T47D (cell line): ENCODE measurements around the gene PLCL2.

Experiments
- DNase-seq, 2 experiments: peaks; one replicate each; pipeline versions ENCODE4 v3.0.0 to v3.0.0-alpha.2; 2011 to 2012; ENCODE audit warnings: low read depth in 1 of 2, low spot score in 1 of 2
- JUND ChIP-seq: IDR thresholded peaks from 2 replicates; pipeline ENCODE4 v1.6.1; 2012; ENCODE audit warnings: low read depth
- in situ Hi-C: cut with HindIII; loops from 2 replicates; pipeline ENCODE4 v1.10.0; 2016; ENCODE audit warnings: low sequenced_read_pairs, low pct_unique_long_range_greater_than_20kb

PLCL2 gene

GRCh38 chr3:17069754-17070153 is 185.0 kb downstream of the PLCL2 start:
- TF ChIP-seq JUND, result no peak
- no peak for DNase-seq
- in situ Hi-C loops, result no loop called here

GRCh38 chr3:17070161-17070959 is 185.6 kb downstream of the PLCL2 start:
- no peak for TF ChIP-seq JUND

DNA sequence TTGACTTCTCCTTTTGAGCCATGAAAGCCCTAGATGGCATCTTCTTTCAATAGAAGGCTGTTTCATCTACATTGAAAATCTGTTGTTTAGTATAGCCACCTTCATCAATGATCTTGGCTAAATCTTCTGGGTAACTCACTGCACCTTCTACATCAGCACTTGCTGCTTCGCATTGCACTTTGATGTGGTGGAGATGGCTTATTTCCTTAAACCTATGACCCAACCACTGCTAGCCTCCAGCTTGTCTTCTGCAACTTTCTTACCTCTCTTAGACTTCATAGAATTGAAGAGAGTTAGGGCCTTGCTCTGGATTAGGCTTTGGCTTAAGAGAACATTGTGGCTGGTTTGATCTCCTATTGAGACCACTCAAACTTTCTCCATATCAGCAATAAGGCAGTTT is 189.8 kb downstream of the PLCL2 start:
- TF ChIP-seq JUND, result no peak
- DNase-seq, result no peak
- in situ Hi-C loops, result no loop called here

More at GRCh38 chr3:17070161-17070959, 185.6 kb downstream of the PLCL2 start:
- peak in 1 of 2 experiments; percentile 48 for DNase-seq
- in situ Hi-C loops, result no loop called here

GRCh38 chr3:17075358-17075757 is 190.6 kb downstream of the PLCL2 start:
- in situ Hi-C loops, result no loop called here
- no peak for DNase-seq
- TF ChIP-seq JUND, result no peak

DNA sequence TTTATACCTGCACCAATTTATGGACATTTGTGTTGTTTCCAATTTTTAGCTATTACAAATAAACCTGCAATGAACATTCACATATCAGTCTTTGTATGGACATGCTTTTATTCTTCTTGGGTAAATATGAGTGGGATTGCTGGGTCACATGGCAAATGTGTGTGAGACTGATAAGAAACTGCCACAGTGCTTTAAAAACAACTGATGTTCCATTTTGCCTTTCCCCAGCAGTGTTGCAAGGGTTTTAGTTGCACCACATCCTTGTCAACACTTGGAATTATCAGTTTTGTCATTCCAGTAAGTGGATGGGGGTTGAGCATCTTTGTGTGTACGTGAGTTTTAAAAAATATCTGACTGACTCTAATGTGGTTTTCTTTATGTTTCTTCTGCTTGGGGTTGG is 191.2 kb downstream of the PLCL2 start:
- no peak for DNase-seq
- TF ChIP-seq JUND, result no peak
- in situ Hi-C loops, result no loop called here

DNA sequence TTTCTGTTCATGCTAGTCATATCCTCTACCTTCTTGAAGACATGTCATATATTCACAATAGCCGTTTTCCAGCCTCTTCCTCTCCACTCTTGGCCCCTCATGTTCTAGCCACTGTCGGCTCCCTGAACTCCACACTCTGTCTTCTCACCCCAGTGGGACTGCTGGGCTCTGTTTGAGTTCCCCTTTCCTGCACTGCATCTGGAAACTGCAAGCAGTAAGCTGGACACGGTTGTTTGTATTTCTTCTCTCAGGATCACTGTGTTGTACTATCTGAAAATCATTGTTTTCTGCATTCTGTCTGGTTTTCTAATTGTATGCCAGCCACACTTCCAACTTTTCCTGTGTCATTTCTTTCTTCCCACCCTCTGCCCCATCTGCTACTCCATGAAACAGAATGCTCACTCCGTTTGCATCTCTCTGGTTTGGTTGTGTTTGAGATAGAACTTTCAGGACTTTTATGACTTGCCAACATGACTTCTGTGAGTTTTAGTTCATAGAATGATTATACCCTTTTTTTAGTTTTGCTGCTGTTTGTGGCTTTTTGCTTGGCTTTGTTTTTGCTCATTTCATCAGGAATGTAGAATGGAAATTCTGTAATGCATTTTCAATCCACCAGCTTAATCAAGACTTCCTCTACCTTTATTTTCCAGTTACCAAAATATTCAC is 192.3 kb downstream of the PLCL2 start:
- DNase-seq, result no peak
- in situ Hi-C loops, result no loop called here
- no peak for TF ChIP-seq JUND

- DNase-seq, result no peak
- TF ChIP-seq JUND, result no peak
- in situ Hi-C loops, result no loop called here
Observed at GRCh38 chr3:17077606-17078005, 192.9 kb downstream of the PLCL2 start.

DNA sequence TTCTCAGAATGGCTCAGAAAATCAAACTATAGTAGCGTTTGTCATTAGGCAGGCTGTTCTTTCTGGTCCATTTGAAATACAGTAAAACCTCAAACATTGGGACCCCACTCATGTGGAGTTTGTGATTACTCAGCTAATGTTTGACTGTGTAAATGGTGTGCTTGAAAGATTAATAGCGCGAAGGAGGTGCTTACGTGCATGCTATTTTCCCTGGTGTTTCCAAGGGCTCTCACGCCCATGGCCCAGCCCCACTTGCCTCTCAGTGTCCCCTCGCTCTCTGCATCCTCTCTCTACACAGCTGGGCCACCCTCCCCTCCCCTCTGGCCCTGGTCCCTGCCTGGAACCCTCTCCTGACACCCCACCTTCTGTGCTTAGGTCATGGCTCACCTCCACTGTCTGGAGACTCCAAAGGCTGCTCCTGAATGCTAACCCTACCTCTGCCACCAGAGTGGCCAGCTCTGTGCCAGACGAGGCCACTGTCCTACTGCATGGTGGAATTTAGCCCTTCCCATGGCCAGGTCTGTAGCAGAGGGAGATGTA is 194.2 kb downstream of the PLCL2 start:
- no peak for DNase-seq
- TF ChIP-seq JUND, result no peak
- in situ Hi-C loops, result no loop called here

GRCh38 chr3:17079933-17080332 is 195.2 kb downstream of the PLCL2 start:
- DNase-seq, result no peak
- no peak for TF ChIP-seq JUND
- in situ Hi-C loops, result no loop called here

DNA sequence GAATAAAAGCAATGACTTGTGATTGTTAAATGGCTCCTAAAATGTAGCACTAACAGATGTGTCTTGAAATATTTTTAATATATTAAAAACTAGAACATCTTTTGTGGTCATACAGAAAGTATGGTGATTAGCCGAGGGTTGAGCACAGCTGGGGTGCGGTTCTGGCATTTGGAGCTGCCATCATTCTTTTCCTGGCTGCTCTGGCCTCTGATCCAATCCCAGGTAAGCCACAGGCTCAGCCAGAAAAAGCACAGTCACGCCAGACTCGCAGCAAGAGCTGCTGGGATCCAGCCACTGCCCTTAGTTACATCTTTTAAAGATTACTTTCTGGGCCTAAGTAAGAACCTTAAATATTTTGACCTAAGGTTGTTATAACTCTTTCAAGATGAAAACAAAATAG is 196.8 kb downstream of the PLCL2 start:
- DNase-seq, result no peak
- TF ChIP-seq JUND, result no peak
- in situ Hi-C loops, result no loop called here

GRCh38 chr3:17087509-17087908 is 202.8 kb downstream of the PLCL2 start:
- in situ Hi-C loops, result no loop called here
- no peak for DNase-seq
- TF ChIP-seq JUND, result no peak

GRCh38 chr3:17088017-17088416 is 203.3 kb downstream of the PLCL2 start:
- TF ChIP-seq JUND, result no peak
- DNase-seq, result no peak
- in situ Hi-C loops, result no loop called here

GRCh38 chr3:17088602-17089313 is 204.0 kb downstream of the PLCL2 start:
- TF ChIP-seq JUND, result no peak
- DNase-seq, result no peak
- in situ Hi-C loops, result no loop called here
